LoVo (cell line): ENCODE measurements around the gene RAC3.

Source experiments
- DNase-seq: peaks from one replicate; pipeline ENCODE4 v3.0.0-alpha.2; 2016; ENCODE audit warnings: low spot score

Gene RAC3

GRCh38 chr17:82012640-82013295 lies 18.7 kb upstream of the RAC3 start:
- DNase-seq = no peak

- DNase-seq = no peak
These were observed 18.1 kb upstream of the RAC3 start for GRCh38 chr17:82013341-82013740.

GRCh38 chr17:82013772-82014321 lies 17.6 kb upstream of the RAC3 start:
- DNase-seq = no peak

- no peak for DNase-seq
These were observed 17.0 kb upstream of the RAC3 start for GRCh38 chr17:82014432-82014831.

- no peak for DNase-seq
These were observed 16.5 kb upstream of the RAC3 start for GRCh38 chr17:82014971-82015310.

GRCh38 chr17:82015311-82015971 lies 16.0 kb upstream of the RAC3 start:
- DNase-seq = no peak

GRCh38 chr17:82016061-82016874 lies 15.2 kb upstream of the RAC3 start:
- DNase-seq = no peak

- no peak for DNase-seq
These were observed 14.5 kb upstream of the RAC3 start for GRCh38 chr17:82016875-82017459.

- DNase-seq = no peak
These were observed 13.8 kb upstream of the RAC3 start for GRCh38 chr17:82017612-82018151.

- DNase-seq = no peak
These were observed 13.1 kb upstream of the RAC3 start for GRCh38 chr17:82018152-82018988.

- no peak for DNase-seq
These were observed 12.3 kb upstream of the RAC3 start for GRCh38 chr17:82018989-82019689.

- DNase-seq = peak; percentile 36
These were observed 11.5 kb upstream of the RAC3 start for GRCh38 chr17:82019690-82020571.

GRCh38 chr17:82020572-82021106 lies 10.8 kb upstream of the RAC3 start:
- DNase-seq = no peak

GRCh38 chr17:82021107-82021899 lies 10.2 kb upstream of the RAC3 start:
- peak; percentile 39 for DNase-seq

- peak; percentile 15 for DNase-seq
These were observed 9.6 kb upstream of the RAC3 start for GRCh38 chr17:82021900-82022309.

- DNase-seq = no peak
These were observed 9.0 kb upstream of the RAC3 start, which contains the start of gene CENPX for GRCh38 chr17:82022310-82022980. Gene CENPX, minus strand, starts transcription at chr17:82022878. Its CDS starts 17 bp downstream, at chr17:82022861.

- peak; percentile 100 for DNase-seq
These were observed 8.5 kb upstream of the RAC3 start, which contains the start of gene LRRC45 for GRCh38 chr17:82022981-82023446. Gene LRRC45, plus strand, starts transcription at chr17:82023305. Its CDS starts 339 bp downstream, at chr17:82023644.
